H1 (cell line): ENCODE results near the gene JMJD1C. TPM values are rescaled to one million over a fixed set of nuclear protein-coding genes. Genes with fewer than 3 reads are reported as not detected.

Experiments used
- CTCF ChIA-PET: fragments of 300-600 bp; sonication (Branson Sonifier 250); formaldehyde crosslinking; loops from one replicate; lab custom pipeline; 2021; ENCODE audit not compliant: partially characterized antibody; lab: Charles Lee
- POLR2A ChIA-PET: fragments of 300-600 bp; sonication (Branson Sonifier 250); formaldehyde crosslinking; loops from one replicate; lab custom pipeline; 2021; ENCODE audit warnings: inconsistent platforms; ENCODE audit not compliant: partially characterized antibody; lab: Charles Lee
- DNase-seq, 2 experiments: peaks; one replicate each; pipeline versions ENCODE4 v3.0.0 to v3.0.0-alpha.2; 2010 to 2022; ENCODE audit warnings: low spot score in 2 of 2, low read depth in 1 of 2, mixed read lengths in 1 of 2
- FAIRE-seq: peaks from 2 replicates; lab custom pipeline; 2011; peaks lifted over from hg19 to GRCh38; lab: Jason Lieb, UNC
- H2AFZ ChIP-seq: 2 replicates; pipeline ENCODE4 v1.8.1; 2012; ENCODE audit warnings: low read length, inconsistent platforms
- H2AK5ac ChIP-seq: 2 replicates; pipeline ENCODE4 v1.6.1; 2013; ENCODE audit warnings: low read depth, low read length
- H2BK120ac ChIP-seq: replicated peaks from 2 replicates; pipeline ENCODE3; 2013; ENCODE audit warnings: low read depth, low read length, inconsistent platforms
- H2BK12ac ChIP-seq: 2 replicates; pipeline ENCODE4 v1.6.1; 2013; ENCODE audit warnings: low read depth, low read length
- H2BK15ac ChIP-seq: 2 replicates; pipeline ENCODE4 v1.6.1; 2013; ENCODE audit warnings: low read length
- H2BK20ac ChIP-seq: 2 replicates; pipeline ENCODE4 v1.6.1; 2013; ENCODE audit warnings: low read length
- H2BK5ac ChIP-seq: 2 replicates; pipeline ENCODE4 v1.6.1; 2013; ENCODE audit warnings: low read depth, low read length
- H3K14ac ChIP-seq: 2 replicates; pipeline ENCODE4 v1.6.1; 2013; ENCODE audit warnings: inconsistent platforms; ENCODE audit not compliant: insufficient read length
- H3K18ac ChIP-seq: 2 replicates; pipeline ENCODE4 v1.6.1; 2013; ENCODE audit warnings: low read length; ENCODE audit errors: extremely low read depth
- H3K23ac ChIP-seq: 2 replicates; pipeline ENCODE4 v1.6.1; 2013; ENCODE audit warnings: inconsistent platforms; ENCODE audit not compliant: insufficient read length
- H3K23me2 ChIP-seq: 2 replicates; pipeline ENCODE4 v1.6.1; 2013; ENCODE audit warnings: low read depth, low read length
- H3K27ac ChIP-seq: 2 replicates; pipeline ENCODE4 v1.6.1; 2011; ENCODE audit warnings: low read depth, low read length, inconsistent platforms
- H3K27me3 ChIP-seq, 4 experiments: replicated peaks in 1 of 4; 1 replicate in 1 of 4; 2 replicates in 3 of 4; pipeline versions ENCODE4 v1.6.1 to v1.8.1; 2011 to 2013; ENCODE audit warnings: low read length in 3 of 4, mild to moderate bottlenecking in 3 of 4, inconsistent platforms in 2 of 4, mixed read lengths in 2 of 4, moderate library complexity in 1 of 4; ENCODE audit not compliant: control insufficient read depth in 3 of 4, insufficient read depth in 3 of 4; ENCODE audit errors: extremely low read depth in 1 of 4
- H3K36me3 ChIP-seq, 4 experiments: 2 replicates each; pipeline versions ENCODE4 v1.6.1 to v1.8.1; 2011 to 2013; ENCODE audit warnings: mild to moderate bottlenecking in 4 of 4, low read length in 3 of 4, moderate library complexity in 2 of 4, control low read depth in 1 of 4, inconsistent platforms in 1 of 4; ENCODE audit not compliant: insufficient read depth in 4 of 4, control insufficient read depth in 2 of 4
- H3K4ac ChIP-seq: replicated peaks from 2 replicates; pipeline ENCODE3; 2013; ENCODE audit warnings: low read length, low read depth, mixed read lengths, inconsistent platforms; ENCODE audit not compliant: insufficient read length
- H3K4me1 ChIP-seq, 4 experiments: replicated peaks in 1 of 4; 1 replicate in 1 of 4; 2 replicates in 3 of 4; pipeline versions ENCODE4 v1.6.1 to v1.8.1; 2011 to 2013; ENCODE audit warnings: low read length in 3 of 4, inconsistent platforms in 2 of 4, mixed read lengths in 1 of 4; ENCODE audit not compliant: insufficient read depth in 4 of 4, control insufficient read depth in 3 of 4
- H3K4me2 ChIP-seq, 2 experiments: 2 replicates each; pipeline versions ENCODE4 v1.6.1 to v1.8.1; 2011 to 2013; ENCODE audit warnings: low read depth in 2 of 2, low read length in 2 of 2, control low read depth in 1 of 2, inconsistent platforms in 1 of 2, mild to moderate bottlenecking in 1 of 2; ENCODE audit not compliant: insufficient read depth in 1 of 2
- H3K4me3 ChIP-seq, 4 experiments: fragments of 200-600, 300-600 bp in 1 of 4; sonication (generic), shearing (Covaris generic), sonication (Bioruptor Twin) in 1 of 4; 2 replicates each; pipeline versions ENCODE4 v1.5.1 to v1.8.1; 2011 to 2016; ENCODE audit warnings: low read length in 4 of 4, low read depth in 3 of 4, control low read depth in 2 of 4, inconsistent platforms in 2 of 4, mild to moderate bottlenecking in 2 of 4, mixed read lengths in 1 of 4, moderate library complexity in 1 of 4; ENCODE audit not compliant: insufficient read depth in 2 of 4; ENCODE audit errors: extremely low read depth in 1 of 4
- H3K56ac ChIP-seq: replicated peaks from 2 replicates; pipeline ENCODE3; 2013; ENCODE audit warnings: low read depth, mild to moderate bottlenecking, mixed read lengths, low read length, inconsistent platforms; ENCODE audit not compliant: insufficient read length
- H3K79me1 ChIP-seq: 2 replicates; pipeline ENCODE4 v1.6.1; 2013; ENCODE audit warnings: low read depth, low read length, control low read depth
- H3K79me2 ChIP-seq, 2 experiments: 2 replicates each; pipeline versions ENCODE4 v1.6.1 to v1.8.1; 2012 to 2013; ENCODE audit warnings: low read length in 2 of 2, mild to moderate bottlenecking in 2 of 2, inconsistent platforms in 1 of 2; ENCODE audit not compliant: insufficient read depth in 2 of 2, control insufficient read depth in 1 of 2
- H3K9ac ChIP-seq, 4 experiments: replicated peaks in 1 of 4; 1 replicate in 1 of 4; 2 replicates in 3 of 4; pipeline versions ENCODE4 v1.6.1 to v1.8.1; 2011 to 2013; ENCODE audit warnings: low read depth in 3 of 4, low read length in 3 of 4, control low read depth in 2 of 4, mild to moderate bottlenecking in 2 of 4, moderate library complexity in 2 of 4, inconsistent platforms in 1 of 4; ENCODE audit errors: extremely low read depth in 1 of 4
- H3K9me3 ChIP-seq, 2 experiments: 2 replicates each; pipeline versions ENCODE4 v1.6.1 to v1.8.1; 2012 to 2013; ENCODE audit warnings: mild to moderate bottlenecking in 2 of 2, moderate library complexity in 2 of 2, control low read depth in 1 of 2, inconsistent platforms in 1 of 2, low read depth in 1 of 2, low read length in 1 of 2, mixed read lengths in 1 of 2; ENCODE audit not compliant: insufficient read depth in 2 of 2
- H4K20me1 ChIP-seq, 2 experiments: replicated peaks in 1 of 2; 2 replicates each; pipeline versions ENCODE3 to v1.8.1; 2011 to 2013; ENCODE audit warnings: inconsistent platforms in 2 of 2, low read length in 2 of 2, mild to moderate bottlenecking in 1 of 2; ENCODE audit not compliant: insufficient read depth in 2 of 2, control insufficient read depth in 1 of 2
- H4K5ac ChIP-seq: 2 replicates; pipeline ENCODE4 v1.6.1; 2013; ENCODE audit warnings: low read length, low read depth, mixed read lengths, inconsistent platforms; ENCODE audit not compliant: insufficient read length
- H4K8ac ChIP-seq: 2 replicates; pipeline ENCODE4 v1.8.0; 2013; ENCODE audit warnings: mild to moderate bottlenecking, moderate library complexity, low read length, inconsistent platforms; ENCODE audit not compliant: insufficient read depth; ENCODE audit errors: extremely low read depth
- H4K91ac ChIP-seq: replicated peaks from 2 replicates; pipeline ENCODE3; 2013; ENCODE audit warnings: low read length, mixed read lengths, inconsistent platforms; ENCODE audit not compliant: insufficient read length
- BCL11A ChIP-seq, 2 experiments: IDR thresholded peaks; one replicate each; pipeline ENCODE4 v1.6.1; 2011; ENCODE audit warnings: low read depth in 2 of 2, low read length in 2 of 2, mild to moderate bottlenecking in 2 of 2
- BRCA1 ChIP-seq: IDR thresholded peaks from 2 replicates; pipeline ENCODE4 v1.6.1; 2012; ENCODE audit warnings: low read depth, low read length, improper control_type of control experiment
- CEBPB ChIP-seq: IDR thresholded peaks from 2 replicates; pipeline ENCODE4 v1.6.1; 2012; ENCODE audit warnings: low read depth, low read length
- EZH2 ChIP-seq: fragments of 200-600 bp; sonication (generic); IDR thresholded peaks from 2 replicates; pipeline ENCODE4 v1.7.1; 2012; ENCODE audit warnings: low read depth, mild to moderate bottlenecking, moderate library complexity, low read length, inconsistent platforms; ENCODE audit not compliant: severe bottlenecking
- HDAC2 ChIP-seq, 2 experiments: fragments of 300-600 bp in 1 of 2; sonication (generic) in 1 of 2; IDR thresholded peaks; 2 replicates each; pipeline ENCODE4 v1.6.1; 2011 to 2012; ENCODE audit warnings: low read depth in 2 of 2, low read length in 2 of 2, mild to moderate bottlenecking in 2 of 2, moderate library complexity in 2 of 2, borderline replicate concordance in 1 of 2, inconsistent platforms in 1 of 2
- JUN ChIP-seq: IDR thresholded peaks from 2 replicates; pipeline ENCODE4 v1.6.1; 2011; ENCODE audit warnings: low read depth, mild to moderate bottlenecking, improper control_type of control experiment, low read length
- NRF1 ChIP-seq: IDR thresholded peaks from 2 replicates; pipeline ENCODE4 v1.6.1; 2011; ENCODE audit warnings: mild to moderate bottlenecking, low read depth, low read length, improper control_type of control experiment
- POLR2AphosphoS5 ChIP-seq: IDR thresholded peaks from 2 replicates; pipeline ENCODE4 v1.6.1; 2011; ENCODE audit warnings: low read depth, low read length
- SP1 ChIP-seq: IDR thresholded peaks from 2 replicates; pipeline ENCODE4 v1.6.1; 2011; ENCODE audit warnings: low read depth, low read length
- SRF ChIP-seq: IDR thresholded peaks from 2 replicates; pipeline ENCODE4 v1.6.1; 2011; ENCODE audit warnings: mild to moderate bottlenecking, low read depth, low read length, moderate library complexity
- TAF1 ChIP-seq: IDR thresholded peaks from 2 replicates; pipeline ENCODE4 v1.6.1; 2011; ENCODE audit warnings: mild to moderate bottlenecking, low read depth, low read length
- TCF12 ChIP-seq: IDR thresholded peaks from 2 replicates; pipeline ENCODE4 v1.6.1; 2011; ENCODE audit warnings: low read depth, mild to moderate bottlenecking, low read length
- WGBS, 2 experiments: shearing (Covaris generic) in 1 of 2; methylation state at CpG; one replicate each; pipeline versions ENCODE4 v1.1.6 to v1.1.7; 2013 to 2015; ENCODE audit warnings: low lambda C conversion rate in 2 of 2, mixed read lengths in 2 of 2, inconsistent platforms in 1 of 2, low coverage in 1 of 2, missing lambda C conversion rate in 1 of 2; ENCODE audit not compliant: insufficient replicate concordance in 2 of 2, insufficient coverage in 1 of 2, insufficient read length in 1 of 2; ENCODE audit errors: extremely low coverage in 1 of 2, missing lambda C conversion rate in 1 of 2; 5-methylcytosine and 5-hydroxymethylcytosine counted together
- polyA plus RNA-seq, 7 experiments: library from polyadenylated mRNA; depleted of rRNA in 3 of 7; stranded (reverse) in 5 of 7; unstranded in 2 of 7; fragments of >200 nt in 5 of 7; fragments of 200-250 nt in 2 of 7; gene quantifications; 1 replicate in 5 of 7; 2 replicates in 1 of 7; 4 replicates in 1 of 7; pipeline versions ENCODE4 v1.2.1 to v1.2.3, GENCODE V29; 2011 to 2013; ENCODE audit warnings: missing spikeins in 2 of 7, mixed read lengths in 2 of 7
- total RNA-seq: library from RNA; stranded (reverse); fragmentation: NEBNext Ultra II Directional; extraction: Animal tissue kit (Norgen Biotek cat#: 25700); gene quantifications from 2 replicates; pipeline ENCODE4 v1.2.1, GENCODE V29; 2021
- TF ChIP-seq, protein P1 (sequence below): IDR thresholded peaks from 2 replicates; pipeline ENCODE4 v1.6.1; 2012; ENCODE audit warnings: inconsistent platforms

Gene JMJD1C
- total and polyA plus RNA-seq, 2 of the 8 experiments (the other 6 are each of a cell fraction or from before 2014, with no cell fraction given) = 54.5 to 210 TPM

DNA sequence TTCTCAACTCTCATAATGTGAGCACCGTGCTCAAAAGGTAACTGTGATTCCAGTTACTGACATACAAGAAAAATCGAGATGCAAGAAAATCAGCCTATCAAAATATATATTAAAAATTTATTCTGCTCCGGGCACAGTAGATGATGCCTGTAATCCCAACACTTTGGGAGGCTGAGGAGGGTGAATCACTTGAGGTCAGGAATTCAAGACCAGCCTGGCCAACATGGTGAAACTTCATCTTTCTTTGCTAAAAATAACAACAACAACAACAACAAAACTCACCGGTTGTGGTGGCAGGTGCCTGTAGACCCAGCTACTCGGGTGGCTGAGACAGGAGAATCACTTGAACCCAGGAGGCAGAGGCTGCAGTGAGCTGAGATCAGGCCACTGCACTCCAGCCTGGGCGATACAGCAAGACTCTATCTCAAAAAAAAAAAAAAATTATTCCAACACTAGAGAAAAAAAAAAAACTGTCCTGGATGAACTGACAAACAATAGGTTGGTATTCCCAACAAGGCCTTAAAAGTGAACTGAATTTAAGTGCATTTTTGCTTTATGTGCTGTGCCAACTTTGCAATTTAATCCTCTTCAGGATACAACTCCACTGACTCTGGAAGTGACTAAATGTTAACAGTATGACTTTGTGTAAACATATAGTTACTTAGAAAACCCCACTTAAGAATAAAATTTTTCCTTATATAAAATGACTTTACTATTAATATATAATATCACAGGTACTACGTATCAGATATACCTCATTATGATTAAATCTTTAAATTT lies 51.1 kb downstream of the JMJD1C start:
- H3K79me1 ChIP-seq = no peaks in the 10 kb centered on the region; the same call in 1 of the 2 replicates
- no peak overlapping the region for H2AK5ac ChIP-seq
- no peaks in the 10 kb centered on the region for H3K9me3 ChIP-seq
- no peak overlapping the region for H3K4me2 ChIP-seq
- no peak overlapping the region for H4K91ac ChIP-seq
- H3K14ac ChIP-seq = no peak overlapping the region
- H3K79me2 ChIP-seq = peaks cover 3 to 85% of the 10 kb centered on the region in 2 experiments; a peak in 3 of 4 replicates
- no peak overlapping the region for H3K27ac ChIP-seq
- H3K4me3 ChIP-seq = no peak overlapping the region
- peaks cover 0 to 2% (median 0%) of the 10 kb centered on the region in 4 experiments; a peak in 1 of 7 replicates for H3K4me1 ChIP-seq
- peaks cover 0 to 6% of the 10 kb centered on the region in 2 experiments for H4K20me1 ChIP-seq
- no peak overlapping the region for H2AFZ ChIP-seq
- H2BK12ac ChIP-seq = no peak overlapping the region
- no peak overlapping the region for H2BK15ac ChIP-seq
- H2BK5ac ChIP-seq = no peak overlapping the region
- H3K9ac ChIP-seq = no peak overlapping the region
- H4K8ac ChIP-seq = no peak overlapping the region
- H3K27me3 ChIP-seq = no peaks in the 10 kb centered on the region
- no peak overlapping the region for H3K18ac ChIP-seq
- H4K5ac ChIP-seq = no peak overlapping the region
- H3K23ac ChIP-seq = no peak overlapping the region
- H3K4ac ChIP-seq = no peak overlapping the region
- H2BK120ac ChIP-seq = no peak overlapping the region
- POLR2A ChIA-PET = no interaction called here
- CTCF ChIA-PET = no interaction called here
- H3K23me2 ChIP-seq = no peaks in the 10 kb centered on the region
- WGBS, 2 experiments = 92% methylated on average over 7 of the region's 7 CpGs; no CpG with 5 or more reads in 1 of the 2 experiments
- H3K36me3 ChIP-seq = no peaks in the 10 kb centered on the region; a peak in 1 of 8 replicates
- FAIRE-seq (no peak), DNase-seq (no peak)
- H2BK20ac ChIP-seq = no peak overlapping the region
- no peak overlapping the region for H3K56ac ChIP-seq
- TF ChIP-seq CEBPB (no peak), SRF (no peak), BRCA1 (no peak), HDAC2 (IDR thresholded peaks at IDR 0.05; ENCODE audit: borderline replicate concordance in 1 of 2, low read depth in 2 of 2, low read length in 2 of 2) (no peak), BCL11A (IDR thresholded peaks at IDR 0.05; ENCODE audit: low read depth in 2 of 2, low read length in 2 of 2) (no peak), SP1 (no peak), TAF1 (no peak), TCF12 (no peak), JUN (no peak), EZH2 (no peak), POLR2AphosphoS5 (no peak), NRF1 (no peak)
- TF ChIP-seq, protein P1, sequence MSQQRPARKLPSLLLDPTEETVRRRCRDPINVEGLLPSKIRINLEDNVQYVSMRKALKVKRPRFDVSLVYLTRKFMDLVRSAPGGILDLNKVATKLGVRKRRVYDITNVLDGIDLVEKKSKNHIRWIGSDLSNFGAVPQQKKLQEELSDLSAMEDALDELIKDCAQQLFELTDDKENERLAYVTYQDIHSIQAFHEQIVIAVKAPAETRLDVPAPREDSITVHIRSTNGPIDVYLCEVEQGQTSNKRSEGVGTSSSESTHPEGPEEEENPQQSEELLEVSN = no peak
